Measurements from ENCODE around the gene KLHL3.

DNA sequence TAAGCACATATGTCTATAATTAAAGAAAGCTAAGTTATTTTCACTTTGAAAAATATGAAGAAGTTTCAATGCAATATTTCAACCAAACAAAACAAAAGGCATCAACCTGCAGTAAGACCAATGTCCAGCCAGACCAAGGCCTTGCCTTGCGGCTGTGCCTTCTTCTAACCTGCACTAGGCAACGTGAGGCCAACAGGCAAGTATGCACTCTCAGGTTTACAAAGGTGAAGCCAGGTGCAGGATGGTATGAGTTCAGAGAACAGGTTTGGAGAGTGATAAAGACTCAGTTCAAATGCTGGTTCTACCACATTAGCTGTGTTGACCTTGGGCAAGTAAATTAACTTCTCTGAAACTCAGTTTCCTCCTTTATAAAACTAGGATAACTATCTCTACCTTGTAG, 79.3 kb downstream of the KLHL3 start:
- no peak for TF ChIP-seq CBFB (CRISPR knock-in tag; IDR thresholded peaks at IDR 0.05)
- TF ChIP-seq, protein P1, sequence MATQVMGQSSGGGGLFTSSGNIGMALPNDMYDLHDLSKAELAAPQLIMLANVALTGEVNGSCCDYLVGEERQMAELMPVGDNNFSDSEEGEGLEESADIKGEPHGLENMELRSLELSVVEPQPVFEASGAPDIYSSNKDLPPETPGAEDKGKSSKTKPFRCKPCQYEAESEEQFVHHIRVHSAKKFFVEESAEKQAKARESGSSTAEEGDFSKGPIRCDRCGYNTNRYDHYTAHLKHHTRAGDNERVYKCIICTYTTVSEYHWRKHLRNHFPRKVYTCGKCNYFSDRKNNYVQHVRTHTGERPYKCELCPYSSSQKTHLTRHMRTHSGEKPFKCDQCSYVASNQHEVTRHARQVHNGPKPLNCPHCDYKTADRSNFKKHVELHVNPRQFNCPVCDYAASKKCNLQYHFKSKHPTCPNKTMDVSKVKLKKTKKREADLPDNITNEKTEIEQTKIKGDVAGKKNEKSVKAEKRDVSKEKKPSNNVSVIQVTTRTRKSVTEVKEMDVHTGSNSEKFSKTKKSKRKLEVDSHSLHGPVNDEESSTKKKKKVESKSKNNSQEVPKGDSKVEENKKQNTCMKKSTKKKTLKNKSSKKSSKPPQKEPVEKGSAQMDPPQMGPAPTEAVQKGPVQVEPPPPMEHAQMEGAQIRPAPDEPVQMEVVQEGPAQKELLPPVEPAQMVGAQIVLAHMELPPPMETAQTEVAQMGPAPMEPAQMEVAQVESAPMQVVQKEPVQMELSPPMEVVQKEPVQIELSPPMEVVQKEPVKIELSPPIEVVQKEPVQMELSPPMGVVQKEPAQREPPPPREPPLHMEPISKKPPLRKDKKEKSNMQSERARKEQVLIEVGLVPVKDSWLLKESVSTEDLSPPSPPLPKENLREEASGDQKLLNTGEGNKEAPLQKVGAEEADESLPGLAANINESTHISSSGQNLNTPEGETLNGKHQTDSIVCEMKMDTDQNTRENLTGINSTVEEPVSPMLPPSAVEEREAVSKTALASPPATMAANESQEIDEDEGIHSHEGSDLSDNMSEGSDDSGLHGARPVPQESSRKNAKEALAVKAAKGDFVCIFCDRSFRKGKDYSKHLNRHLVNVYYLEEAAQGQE (IDR thresholded peaks at IDR 0.05; ENCODE audit: borderline replicate concordance), result no peak
- TF ChIP-seq, protein P1 (CRISPR knock-in tag; IDR thresholded peaks at IDR 0.05; ENCODE audit: low read depth), result no peak
- TF ChIP-seq ZNF707 (CRISPR knock-in tag; conservative IDR thresholded peaks at IDR 0.05), result no peak
- TF ChIP-seq SMAD1 (IDR thresholded peaks at IDR 0.05; ENCODE audit: low read depth, low read length, partially characterized antibody), result no peak
- TF ChIP-seq MTA1 (IDR thresholded peaks at IDR 0.05; ENCODE audit: borderline replicate concordance), result no peak
- no peak for TF ChIP-seq E2F6 (IDR thresholded peaks at IDR 0.05; ENCODE audit: borderline replicate concordance in 1 of 2, extremely low read depth in 1 of 2, insufficient read depth in 1 of 2, insufficient read length in 1 of 2, low read depth in 1 of 2, low read length in 1 of 2, poor library complexity in 1 of 2, severe bottlenecking in 1 of 2)
- TF ChIP-seq NR0B1 (IDR thresholded peaks at IDR 0.05; ENCODE audit: partially characterized antibody), result no peak
